Body of pancreas (tissue), 4 donors: Measurements from ENCODE around the gene CENPL.

Experiments
- POLR2A ChIP-seq, 3 donors: fragments of 450-650 bp; IDR thresholded peaks; one replicate each; pipeline ENCODE4 v1.6.1; 2016; ENCODE audit warnings: antibody characterized with exemption in 3 of 3, mild to moderate bottlenecking in 2 of 3
- TF ChIP-seq, protein P1 (sequence below), 7 experiments: fragments of 450-650 bp in 4 of 7; fragments of 200-600 bp in 3 of 7; sonication (generic) in 3 of 7; IDR thresholded peaks; one replicate each; pipeline ENCODE4 v1.5.1; 2016 to 2019; ENCODE audit warnings: antibody characterized with exemption in 7 of 7

- TF ChIP-seq, protein P1, sequence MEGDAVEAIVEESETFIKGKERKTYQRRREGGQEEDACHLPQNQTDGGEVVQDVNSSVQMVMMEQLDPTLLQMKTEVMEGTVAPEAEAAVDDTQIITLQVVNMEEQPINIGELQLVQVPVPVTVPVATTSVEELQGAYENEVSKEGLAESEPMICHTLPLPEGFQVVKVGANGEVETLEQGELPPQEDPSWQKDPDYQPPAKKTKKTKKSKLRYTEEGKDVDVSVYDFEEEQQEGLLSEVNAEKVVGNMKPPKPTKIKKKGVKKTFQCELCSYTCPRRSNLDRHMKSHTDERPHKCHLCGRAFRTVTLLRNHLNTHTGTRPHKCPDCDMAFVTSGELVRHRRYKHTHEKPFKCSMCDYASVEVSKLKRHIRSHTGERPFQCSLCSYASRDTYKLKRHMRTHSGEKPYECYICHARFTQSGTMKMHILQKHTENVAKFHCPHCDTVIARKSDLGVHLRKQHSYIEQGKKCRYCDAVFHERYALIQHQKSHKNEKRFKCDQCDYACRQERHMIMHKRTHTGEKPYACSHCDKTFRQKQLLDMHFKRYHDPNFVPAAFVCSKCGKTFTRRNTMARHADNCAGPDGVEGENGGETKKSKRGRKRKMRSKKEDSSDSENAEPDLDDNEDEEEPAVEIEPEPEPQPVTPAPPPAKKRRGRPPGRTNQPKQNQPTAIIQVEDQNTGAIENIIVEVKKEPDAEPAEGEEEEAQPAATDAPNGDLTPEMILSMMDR (IDR thresholded peaks at IDR 0.05): no peak
- no peak for TF ChIP-seq POLR2A (IDR thresholded peaks at IDR 0.05)
Observed at GRCh38 chr1:173832748-173833147, 8.1 kb upstream of the CENPL start.
